Measurements from ENCODE around the gene DHX38. TPM values are rescaled to one million over a fixed set of nuclear protein-coding genes. Genes with fewer than 3 reads are reported as not detected.
"Not testable (repeated sequence)": the region's sequence is repeated elsewhere in the genome, so short reads cannot be mapped to it uniquely, and the experiment has no call there.

The DHX38 gene
- total RNA-seq, 3 donors from 2014 or later, result 50.2 to 60.6 (median 53.7) TPM

GRCh38 chr16:72050769-72051464 lies 42.7 kb upstream of the DHX38 start:
- H3K27me3 ChIP-seq, result no peaks in the 10 kb centered on the region
- no peaks in the 10 kb centered on the region for H3K9me3 ChIP-seq
- H3K4me1 ChIP-seq, result no peaks in the 10 kb centered on the region
- no peak overlapping the region for H3K4me3 ChIP-seq
- no peak for DNase-seq (ENCODE audit: low spot score in 2 of 2)
- TF ChIP-seq POLR2AphosphoS5 (IDR thresholded peaks at IDR 0.05), result no peak
- no peak for TF ChIP-seq POLR2A (IDR thresholded peaks at IDR 0.05)
- TF ChIP-seq, protein P1, sequence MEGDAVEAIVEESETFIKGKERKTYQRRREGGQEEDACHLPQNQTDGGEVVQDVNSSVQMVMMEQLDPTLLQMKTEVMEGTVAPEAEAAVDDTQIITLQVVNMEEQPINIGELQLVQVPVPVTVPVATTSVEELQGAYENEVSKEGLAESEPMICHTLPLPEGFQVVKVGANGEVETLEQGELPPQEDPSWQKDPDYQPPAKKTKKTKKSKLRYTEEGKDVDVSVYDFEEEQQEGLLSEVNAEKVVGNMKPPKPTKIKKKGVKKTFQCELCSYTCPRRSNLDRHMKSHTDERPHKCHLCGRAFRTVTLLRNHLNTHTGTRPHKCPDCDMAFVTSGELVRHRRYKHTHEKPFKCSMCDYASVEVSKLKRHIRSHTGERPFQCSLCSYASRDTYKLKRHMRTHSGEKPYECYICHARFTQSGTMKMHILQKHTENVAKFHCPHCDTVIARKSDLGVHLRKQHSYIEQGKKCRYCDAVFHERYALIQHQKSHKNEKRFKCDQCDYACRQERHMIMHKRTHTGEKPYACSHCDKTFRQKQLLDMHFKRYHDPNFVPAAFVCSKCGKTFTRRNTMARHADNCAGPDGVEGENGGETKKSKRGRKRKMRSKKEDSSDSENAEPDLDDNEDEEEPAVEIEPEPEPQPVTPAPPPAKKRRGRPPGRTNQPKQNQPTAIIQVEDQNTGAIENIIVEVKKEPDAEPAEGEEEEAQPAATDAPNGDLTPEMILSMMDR (IDR thresholded peaks at IDR 0.05), result no peak
- intact Hi-C loops (cut with DNase I; ENCODE audit: low total_unique reads), result no loop called here
- H3K27ac ChIP-seq, result no peak overlapping the region
- H3K36me3 ChIP-seq, result no peaks in the 10 kb centered on the region

DNA sequence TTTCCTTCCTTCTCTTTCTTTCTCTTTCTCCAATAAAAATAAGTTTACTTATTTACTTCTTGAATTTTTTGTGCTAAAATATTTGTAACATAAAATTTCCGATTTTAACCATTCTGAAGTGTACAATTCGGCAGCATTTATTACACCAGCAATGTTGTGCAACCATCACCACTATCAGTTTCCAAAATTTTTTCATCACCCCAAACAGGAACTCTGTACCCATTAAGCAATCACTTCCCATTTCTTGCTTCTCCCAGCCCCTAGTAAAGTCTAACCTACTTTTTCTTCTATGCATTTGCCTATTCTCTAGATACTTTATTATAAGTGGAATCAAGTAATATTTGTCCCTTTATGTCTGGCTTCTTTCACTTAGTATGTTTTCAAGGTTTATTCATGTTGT lies 41.8 kb upstream of the DHX38 start:
- no peak for DNase-seq (ENCODE audit: low spot score in 2 of 2)
- Histone ChIP-seq H3K27me3 (no peaks in the 10 kb centered on the region), H3K9me3 (no peaks in the 10 kb centered on the region), H3K4me3 (no peak overlapping the region), H3K27ac (no peak overlapping the region), H3K36me3 (no peaks in the 10 kb centered on the region), H3K4me1 (no peaks in the 10 kb centered on the region)
- intact Hi-C loops (cut with DNase I; ENCODE audit: low total_unique reads), result no loop called here
- no peak for TF ChIP-seq POLR2A (IDR thresholded peaks at IDR 0.05)
- TF ChIP-seq, protein P1 (IDR thresholded peaks at IDR 0.05), result no peak
- no peak for TF ChIP-seq POLR2AphosphoS5 (IDR thresholded peaks at IDR 0.05)

- H3K4me3 ChIP-seq; H3K27me3 ChIP-seq; H3K27ac ChIP-seq; H3K36me3 ChIP-seq; H3K9me3 ChIP-seq; intact Hi-C loops (cut with DNase I; ENCODE audit: low total_unique reads); DNase-seq (ENCODE audit: low spot score in 2 of 2); H3K4me1 ChIP-seq: not testable (repeated sequence)
Observed at GRCh38 chr16:72054254-72054847, 39.3 kb upstream of the DHX38 start, which contains the start of gene HP. Gene HP, plus strand, starts transcription at chr16:72054505. Its CDS starts 148 bp downstream, at chr16:72054653.

- intact Hi-C loops (cut with DNase I; ENCODE audit: low total_unique reads), result no loop called here
- H3K27ac ChIP-seq, result no peak overlapping the region
- TF ChIP-seq POLR2AphosphoS5 (IDR thresholded peaks at IDR 0.05), result no peak
- TF ChIP-seq, protein P1 (IDR thresholded peaks at IDR 0.05), result no peak
- no peak for TF ChIP-seq POLR2A (IDR thresholded peaks at IDR 0.05)
- no peaks in the 10 kb centered on the region for H3K9me3 ChIP-seq
- DNase-seq (ENCODE audit: low spot score in 2 of 2), result no peak
- no peaks in the 10 kb centered on the region for H3K36me3 ChIP-seq
- H3K4me1 ChIP-seq, result no peaks in the 10 kb centered on the region
- no peaks in the 10 kb centered on the region for H3K27me3 ChIP-seq
- no peak overlapping the region for H3K4me3 ChIP-seq
Observed at GRCh38 chr16:72055911-72056310, 37.7 kb upstream of the DHX38 start.

GRCh38 chr16:72057313-72057712 lies 36.3 kb upstream of the DHX38 start:
- intact Hi-C loops (cut with DNase I; ENCODE audit: low total_unique reads); H3K27ac ChIP-seq; H3K4me1 ChIP-seq; H3K9me3 ChIP-seq; H3K27me3 ChIP-seq; H3K4me3 ChIP-seq; H3K36me3 ChIP-seq; DNase-seq (ENCODE audit: low spot score in 2 of 2): not testable (repeated sequence)

DNA sequence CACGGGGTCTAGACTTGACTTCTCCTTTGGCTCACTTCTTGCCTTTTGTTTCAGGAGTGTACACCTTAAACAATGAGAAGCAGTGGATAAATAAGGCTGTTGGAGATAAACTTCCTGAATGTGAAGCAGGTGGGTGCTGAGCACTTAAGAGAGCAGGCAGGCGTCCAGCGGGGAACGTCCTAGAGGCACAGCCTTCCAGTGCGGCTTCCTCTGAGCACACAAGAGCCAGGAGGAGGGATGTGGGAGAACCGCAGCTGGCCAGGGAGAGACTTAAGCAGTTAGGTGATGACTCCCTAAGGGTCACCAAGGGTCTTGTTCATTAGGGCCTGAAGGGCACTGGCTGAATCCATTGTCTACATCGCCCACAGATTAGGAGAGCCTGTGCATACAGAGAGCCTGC lies 34.6 kb upstream of the DHX38 start:
- H3K36me3 ChIP-seq; intact Hi-C loops (cut with DNase I; ENCODE audit: low total_unique reads); H3K4me1 ChIP-seq; DNase-seq (ENCODE audit: low spot score in 2 of 2); H3K4me3 ChIP-seq; H3K27me3 ChIP-seq; H3K9me3 ChIP-seq; H3K27ac ChIP-seq: not testable (repeated sequence)

Data from breast epithelium (tissue), 4 donors.